HEK293 (cell line): ENCODE measurements around the gene C19orf25.

Experiments
- CTCF ChIA-PET: fragments of 350-600 bp; formaldehyde crosslinking; extraction: SDS; loops from one replicate; lab custom pipeline; 2021; ENCODE audit warnings: antibody characterized with exemption; lab: Yijun Ruan, JAX
- POLR2A ChIA-PET: fragments of 300-600 bp; formaldehyde crosslinking; extraction: SDS; loops from one replicate; lab custom pipeline; 2020; ENCODE audit warnings: antibody characterized with exemption, inconsistent platforms; lab: Yijun Ruan, JAX
- H3K27ac ChIP-seq: fragments of 200-500 bp; sonication (Bioruptor generic); 2 replicates; pipeline ENCODE4 v1.5.1; 2014; ENCODE audit warnings: low read depth, low read length, control low read depth, inconsistent platforms; ENCODE audit errors: extremely low read depth
- H3K36me3 ChIP-seq, 2 experiments: fragments of 200-500 bp in 1 of 2; sonication (Bioruptor generic) in 1 of 2; 1 replicate in 1 of 2; 2 replicates in 1 of 2; pipeline ENCODE4 v1.5.1; 2014 to 2017; ENCODE audit warnings: inconsistent platforms in 2 of 2, low read length in 2 of 2; ENCODE audit not compliant: control insufficient read depth in 2 of 2, insufficient read depth in 1 of 2
- H3K4me1 ChIP-seq: fragments of 200-500 bp; sonication (Bioruptor generic); 2 replicates; pipeline ENCODE4 v1.5.1; 2014; ENCODE audit warnings: mild to moderate bottlenecking, low read length, inconsistent platforms; ENCODE audit not compliant: control insufficient read depth, insufficient read depth
- H3K4me3 ChIP-seq: 2 replicates; pipeline ENCODE4 v1.5.1; 2011; ENCODE audit warnings: low read depth, mild to moderate bottlenecking, control low read depth, low read length, moderate library complexity
- H3K9me3 ChIP-seq: fragments of 200-500 bp; sonication (Bioruptor generic); 2 replicates; pipeline ENCODE4 v1.5.1; 2014; ENCODE audit warnings: low read depth, low read length, inconsistent platforms; ENCODE audit not compliant: control insufficient read depth, insufficient read depth
- GLIS2 ChIP-seq: fragments of 450-650 bp; formaldehyde crosslinking; IDR thresholded peaks from 2 replicates; pipeline ENCODE4 v1.5.1; 2016; ENCODE audit warnings: missing biosample characterization, missing genetic modification characterization
- PRDM6 ChIP-seq: fragments of 450-650 bp; formaldehyde crosslinking; IDR thresholded peaks from 2 replicates; pipeline ENCODE4 v1.5.1; 2017; ENCODE audit warnings: missing biosample characterization, missing genetic modification characterization
- SP2 ChIP-seq: fragments of 450-650 bp; formaldehyde crosslinking; IDR thresholded peaks from 2 replicates; pipeline ENCODE4 v1.5.1; 2016; ENCODE audit warnings: missing biosample characterization, missing genetic modification characterization
- ZBTB11 ChIP-seq: fragments of 450-650 bp; formaldehyde crosslinking; conservative IDR thresholded peaks from 2 replicates; pipeline ENCODE4 v1.5.1; 2016; ENCODE audit warnings: low read depth, missing biosample characterization, missing genetic modification characterization
- ZBTB6 ChIP-seq: fragments of 450-650 bp; formaldehyde crosslinking; IDR thresholded peaks from 2 replicates; pipeline ENCODE4 v1.5.1; 2017; ENCODE audit warnings: missing biosample characterization, missing genetic modification characterization
- ZBTB8A ChIP-seq: fragments of 450-650 bp; formaldehyde crosslinking; IDR thresholded peaks from 2 replicates; pipeline ENCODE4 v1.5.1; 2016; ENCODE audit warnings: missing biosample characterization, missing genetic modification characterization
- ZFHX2 ChIP-seq: fragments of 450-650 bp; formaldehyde crosslinking; conservative IDR thresholded peaks from 2 replicates; pipeline ENCODE4 v1.5.1; 2016; ENCODE audit warnings: missing biosample characterization, missing genetic modification characterization
- ZIC2 ChIP-seq: fragments of 450-650 bp; formaldehyde crosslinking; IDR thresholded peaks from 2 replicates; pipeline ENCODE4 v1.5.1; 2016; ENCODE audit warnings: missing biosample characterization, missing genetic modification characterization
- ZNF175 ChIP-seq: fragments of 450-650 bp; formaldehyde crosslinking; IDR thresholded peaks from 2 replicates; pipeline ENCODE4 v1.5.1; 2016; ENCODE audit warnings: missing biosample characterization, missing genetic modification characterization
- ZNF19 ChIP-seq: fragments of 450-650 bp; formaldehyde crosslinking; IDR thresholded peaks from 2 replicates; pipeline ENCODE4; 2016; ENCODE audit warnings: missing biosample characterization, missing genetic modification characterization, low read depth
- ZNF341 ChIP-seq: fragments of 450-650 bp; formaldehyde crosslinking; IDR thresholded peaks from 2 replicates; pipeline ENCODE4; 2016; ENCODE audit warnings: low read depth, missing biosample characterization, missing genetic modification characterization
- ZNF354C ChIP-seq: fragments of 450-650 bp; formaldehyde crosslinking; IDR thresholded peaks from 2 replicates; pipeline ENCODE4 v1.5.1; 2016; ENCODE audit warnings: missing biosample characterization, missing genetic modification characterization, low read depth, borderline replicate concordance
- ZNF362 ChIP-seq: fragments of 450-650 bp; formaldehyde crosslinking; IDR thresholded peaks from 2 replicates; pipeline ENCODE4 v1.5.1; 2016; ENCODE audit warnings: missing biosample characterization, missing genetic modification characterization
- ZNF394 ChIP-seq: fragments of 450-650 bp; formaldehyde crosslinking; IDR thresholded peaks from 2 replicates; pipeline ENCODE4 v1.5.1; 2016; ENCODE audit warnings: missing biosample characterization, missing genetic modification characterization, mild to moderate bottlenecking, moderate library complexity, borderline replicate concordance
- ZNF433 ChIP-seq: fragments of 450-650 bp; formaldehyde crosslinking; IDR thresholded peaks from 2 replicates; pipeline ENCODE4 v1.5.1; 2016; ENCODE audit warnings: missing biosample characterization, missing genetic modification characterization, low read depth
- ZNF600 ChIP-seq: fragments of 450-650 bp; formaldehyde crosslinking; IDR thresholded peaks from 2 replicates; pipeline ENCODE4 v1.5.1; 2016; ENCODE audit warnings: missing biosample characterization, missing genetic modification characterization
- ZNF626 ChIP-seq: fragments of 450-650 bp; sonication (Bioruptor Pico); formaldehyde crosslinking; IDR thresholded peaks from 2 replicates; pipeline ENCODE4 v1.5.1; 2018; ENCODE audit warnings: missing biosample characterization, missing genetic modification characterization, inconsistent platforms
- ZNF654 ChIP-seq: fragments of 450-650 bp; formaldehyde crosslinking; IDR thresholded peaks from 2 replicates; pipeline ENCODE4 v1.5.1; 2016; ENCODE audit warnings: low read depth, missing biosample characterization, missing genetic modification characterization
- ZNF670 ChIP-seq: fragments of 450-650 bp; formaldehyde crosslinking; IDR thresholded peaks from 2 replicates; pipeline ENCODE4 v1.5.1; 2016; ENCODE audit warnings: missing biosample characterization, missing genetic modification characterization, low read depth
- ZNF776 ChIP-seq: fragments of 450-650 bp; formaldehyde crosslinking; IDR thresholded peaks from 2 replicates; pipeline ENCODE4 v1.5.0; 2017; ENCODE audit warnings: missing biosample characterization, missing genetic modification characterization, borderline replicate concordance
- ZNF791 ChIP-seq: fragments of 450-650 bp; formaldehyde crosslinking; IDR thresholded peaks from 2 replicates; pipeline ENCODE4 v1.5.1; 2016; ENCODE audit warnings: missing biosample characterization, missing genetic modification characterization
- ZNF843 ChIP-seq: fragments of 450-650 bp; formaldehyde crosslinking; IDR thresholded peaks from 2 replicates; pipeline ENCODE4 v1.5.1; 2016; ENCODE audit warnings: missing biosample characterization, missing genetic modification characterization
- ZXDB ChIP-seq: fragments of 450-650 bp; formaldehyde crosslinking; IDR thresholded peaks from 2 replicates; pipeline ENCODE4 v1.5.1; 2016; ENCODE audit warnings: missing biosample characterization, missing genetic modification characterization

C19orf25 gene

GRCh38 chr19:1455336-1456120 is 23.5 kb downstream of the C19orf25 start (continued):
- TF ChIP-seq ZXDB (tag by site-specific recombination) (no peak), ZNF626 (no peak), ZNF600 (tag by site-specific recombination) (peak; percentile 92), ZBTB11 (tag by site-specific recombination) (no peak), ZFHX2 (tag by site-specific recombination) (peak; percentile 52; the same call in 1 of the 2 replicates)

GRCh38 chr19:1455002-1455335 is 24.0 kb downstream of the C19orf25 start:
- Histone ChIP-seq H3K36me3 (peaks cover 0 to 4% of the 10 kb centered on the region in 2 experiments; a peak in 1 of 3 replicates), H3K4me1 (no peaks in the 10 kb centered on the region), H3K27ac (no peak overlapping the region), H3K9me3 (no peaks in the 10 kb centered on the region), H3K4me3 (no peak overlapping the region)
- CTCF ChIA-PET = interaction anchor here (0.5 to 3.3 kb wide), 6 partner anchors 10 to 371 kb away, joined by 3 to 21 read pairs (median 4); no protein-coding TSS in a partner anchor
- POLR2A ChIA-PET = interaction anchor here (0.5 to 1.6 kb wide), 3 partner anchors 12 to 202 kb away, joined by 3 to 4 read pairs (median 4); no protein-coding TSS in a partner anchor
- peak; percentile 68 for TF ChIP-seq ZBTB6 (tag by site-specific recombination)
- peak; percentile 67 for TF ChIP-seq ZIC2
- peak; percentile 49; the same call in 1 of the 2 replicates for TF ChIP-seq ZNF394 (tag by site-specific recombination)
- no peak for TF ChIP-seq SP2 (tag by site-specific recombination)
- TF ChIP-seq ZNF175 (tag by site-specific recombination) = no peak
- peak; percentile 55; the same call in 1 of the 2 replicates for TF ChIP-seq GLIS2 (tag by site-specific recombination)
- no peak for TF ChIP-seq PRDM6 (tag by site-specific recombination)
- TF ChIP-seq ZNF776 (tag by site-specific recombination) = no peak

- ChIA-PET CTCF (interaction anchor here (0.9 to 3.3 kb wide), 3 partner anchors 9 to 15 kb away, joined by 3 to 21 read pairs (median 3); no protein-coding TSS in a partner anchor), POLR2A (interaction anchor here (0.8 to 2.1 kb wide), 3 partner anchors 10 to 13 kb away, joined by 4 to 10 read pairs (median 4); no protein-coding TSS in a partner anchor)
- Histone ChIP-seq H3K9me3 (no peaks in the 10 kb centered on the region), H3K36me3 (no peaks in the 10 kb centered on the region), H3K27ac (no peak overlapping the region), H3K4me3 (no peak overlapping the region), H3K4me1 (no peaks in the 10 kb centered on the region)
- TF ChIP-seq ZBTB8A (tag by site-specific recombination) (no peak; the same call in 1 of the 2 replicates), ZNF670 (tag by site-specific recombination) (no peak), ZNF19 (no peak), ZNF433 (tag by site-specific recombination) (no peak), ZNF362 (no peak), ZNF791 (no peak), SP2 (tag by site-specific recombination) (peak; percentile 81), ZNF341 (tag by site-specific recombination) (peak; percentile 35; the same call in 1 of the 2 replicates), ZNF654 (tag by site-specific recombination) (no peak), ZNF354C (no peak), ZNF600 (tag by site-specific recombination) (0 out of 2 replicates have a peak, but pooled peaks have one; percentile 11), ZNF843 (tag by site-specific recombination) (0 out of 2 replicates have a peak, but pooled peaks have one; percentile 4), GLIS2 (tag by site-specific recombination) (peak; percentile 65)
Observed at GRCh38 chr19:1453525-1454364, 25.3 kb downstream of the C19orf25 start.
